Muscle of leg (tissue), 11 donors: ENCODE results near the gene MADCAM1. TPM values are rescaled to one million over a fixed set of nuclear protein-coding genes. Genes with fewer than 3 reads are reported as not detected.

Experiments
- DNase-seq: peaks from one replicate; pipeline ENCODE4 v3.0.0; 2013
- H3K27ac ChIP-seq: one replicate; pipeline ENCODE4 v1.5.1; 2013; ENCODE audit warnings: mild to moderate bottlenecking, low read length, control low read depth
- H3K27me3 ChIP-seq: one replicate; pipeline ENCODE4 v1.6.1; 2013; ENCODE audit warnings: low read length; ENCODE audit not compliant: control insufficient read depth, insufficient read depth
- H3K36me3 ChIP-seq: one replicate; pipeline ENCODE4 v1.6.1; 2013; ENCODE audit warnings: low read length; ENCODE audit not compliant: control insufficient read depth, insufficient read depth
- H3K4me1 ChIP-seq: one replicate; pipeline ENCODE4 v1.6.1; 2013; ENCODE audit warnings: low read length; ENCODE audit not compliant: control insufficient read depth, insufficient read depth
- H3K4me3 ChIP-seq: one replicate; pipeline ENCODE4 v1.5.1; 2013; ENCODE audit warnings: low read length, control low read depth
- H3K9me3 ChIP-seq: replicated peaks from 2 replicates; pipeline ENCODE4 v1.6.1; 2013; ENCODE audit warnings: low read depth, low read length; ENCODE audit not compliant: control insufficient read depth
- WGBS: methylation state at CpG from one replicate; pipeline ENCODE4 v1.1.5; 2013; ENCODE audit warnings: missing lambda C conversion rate; ENCODE audit not compliant: insufficient coverage; 5-methylcytosine and 5-hydroxymethylcytosine counted together
- polyA plus RNA-seq, 8 donors: library from polyadenylated mRNA; unstranded; fragments of 120-200 nt; gene quantifications; one replicate each; pipeline versions ENCODE4 v1.2.1 to v1.2.3, GENCODE V29; 2013; ENCODE audit warnings: inconsistent platforms in 1 of 8, low replicate concordance in 1 of 8; ENCODE audit not compliant: insufficient read length in 8 of 8, insufficient read depth in 1 of 8
- total RNA-seq: library from RNA; stranded (reverse); fragments of 120-200 nt; gene quantifications from one replicate; pipeline ENCODE4 v1.2.4, GENCODE V29; 2013

MADCAM1 gene
- total and polyA plus RNA-seq, 9 donors = 4.0 to 15.7 (median 10.3) TPM

- no peak overlapping the region for H3K27ac ChIP-seq
- H3K4me3 ChIP-seq = no peak overlapping the region
- H3K9me3 ChIP-seq = no peaks in the 10 kb centered on the region
- whole genome bisulfite sequencing = 4% methylated on average over 50 of the region's 50 CpGs
- no peaks in the 10 kb centered on the region for H3K36me3 ChIP-seq
- peak; percentile 7 for DNase-seq
- peaks cover 29% of the 10 kb centered on the region for H3K4me1 ChIP-seq
- peaks cover 45% of the 10 kb centered on the region for H3K27me3 ChIP-seq
These were observed 1.7 kb downstream of the MADCAM1 start for GRCh38 chr19:497869-498510.

- Histone ChIP-seq H3K4me3 (no peak overlapping the region), H3K36me3 (no peaks in the 10 kb centered on the region), H3K27me3 (peaks cover 45% of the 10 kb centered on the region), H3K9me3 (no peaks in the 10 kb centered on the region), H3K27ac (no peak overlapping the region), H3K4me1 (peaks cover 29% of the 10 kb centered on the region)
- WGBS = 16% methylated on average over 11 of the region's 26 CpGs
- peak; percentile 6 for DNase-seq
These were observed 2.2 kb downstream of the MADCAM1 start for GRCh38 chr19:498511-498891.

DNA sequence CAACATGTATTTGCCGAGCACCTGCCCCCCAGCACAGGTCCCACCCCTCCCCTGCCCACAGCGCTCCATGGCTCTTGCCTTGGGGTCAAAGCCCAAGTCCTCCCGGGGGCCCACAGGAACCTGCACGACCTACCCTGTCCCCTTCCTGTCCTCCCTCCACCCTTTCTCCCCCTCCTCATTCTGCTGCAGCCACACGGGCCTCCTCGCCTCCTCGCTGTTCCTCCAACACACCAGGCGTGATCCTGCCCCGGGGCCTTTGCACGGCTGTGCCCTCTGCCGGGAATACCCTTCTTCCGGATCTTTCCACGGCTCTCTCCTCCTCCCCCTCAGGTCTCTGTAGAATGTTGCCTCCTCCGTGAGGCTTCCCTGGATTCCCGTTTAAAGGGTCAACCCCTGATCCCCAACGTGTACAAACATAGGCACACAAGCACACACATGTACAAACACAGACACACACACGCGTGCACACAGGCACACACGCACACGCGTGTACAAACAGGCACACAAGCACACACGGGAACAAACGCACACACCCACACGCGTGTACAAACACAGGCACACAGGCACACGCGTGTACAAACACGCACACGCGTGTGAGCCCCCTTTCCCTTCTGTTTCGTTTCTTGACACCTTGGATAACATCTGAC is 2.8 kb downstream of the MADCAM1 start:
- Histone ChIP-seq H3K9me3 (no peaks in the 10 kb centered on the region), H3K4me1 (peaks cover 27% of the 10 kb centered on the region), H3K36me3 (no peaks in the 10 kb centered on the region), H3K27ac (no peak overlapping the region), H3K4me3 (no peak overlapping the region), H3K27me3 (peaks cover 45% of the 10 kb centered on the region)
- DNase-seq = peak; percentile 3
- WGBS = 73% methylated on average over 28 of the region's 31 CpGs

DNA sequence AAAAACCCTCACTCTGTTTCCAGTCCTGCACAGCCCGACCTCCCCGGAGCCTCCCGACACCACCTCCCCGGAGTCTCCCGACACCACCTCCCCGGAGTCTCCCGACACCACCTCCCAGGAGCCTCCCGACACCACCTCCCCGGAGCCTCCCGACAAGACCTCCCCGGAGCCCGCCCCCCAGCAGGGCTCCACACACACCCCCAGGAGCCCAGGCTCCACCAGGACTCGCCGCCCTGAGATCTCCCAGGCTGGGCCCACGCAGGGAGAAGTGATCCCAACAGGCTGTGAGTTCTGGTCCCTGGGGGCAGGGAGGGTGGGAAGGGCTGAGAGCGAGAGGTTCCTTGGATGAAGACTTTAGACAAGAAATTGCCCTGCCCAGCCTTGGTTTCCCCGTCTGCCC is 5.4 kb downstream of the MADCAM1 start:
- 82% methylated on average over 9 of the region's 17 CpGs for WGBS
- H3K4me3 ChIP-seq = no peak overlapping the region
- DNase-seq = peak; percentile 6
- no peaks in the 10 kb centered on the region for H3K9me3 ChIP-seq
- H3K4me1 ChIP-seq = peaks cover 11% of the 10 kb centered on the region
- no peak overlapping the region for H3K27ac ChIP-seq
- H3K36me3 ChIP-seq = no peaks in the 10 kb centered on the region
- peaks cover 32% of the 10 kb centered on the region for H3K27me3 ChIP-seq

GRCh38 chr19:504616-505015 is 8.3 kb downstream of the MADCAM1 start:
- Histone ChIP-seq H3K27ac (no peak overlapping the region), H3K36me3 (peaks cover 8% of the 10 kb centered on the region), H3K4me1 (peaks cover 16% of the 10 kb centered on the region), H3K4me3 (no peak overlapping the region), H3K9me3 (no peaks in the 10 kb centered on the region), H3K27me3 (peaks cover 8% of the 10 kb centered on the region)
- 85% methylated on average over 14 of the region's 14 CpGs for WGBS
- peak; percentile 3 for DNase-seq

GRCh38 chr19:506404-507285 is 10.4 kb downstream of the MADCAM1 start:
- H3K9me3 ChIP-seq = no peaks in the 10 kb centered on the region
- peaks cover 8% of the 10 kb centered on the region for H3K36me3 ChIP-seq
- peak overlapping the region; percentile 85 for H3K4me3 ChIP-seq
- WGBS = 2% methylated on average over 44 of the region's 48 CpGs
- peak overlapping the region; percentile 97 for H3K27ac ChIP-seq
- peaks cover 31% of the 10 kb centered on the region for H3K4me1 ChIP-seq
- H3K27me3 ChIP-seq = no peaks in the 10 kb centered on the region
- DNase-seq = peak; percentile 100

GRCh38 chr19:507286-508203 is 11.3 kb downstream of the MADCAM1 start, which contains the start of gene TPGS1:
TPGS1 (plus strand) TSS chr19:507497; CDS start chr19:507507, 10 bp downstream.
- peak; percentile 88 for DNase-seq
- Histone ChIP-seq H3K4me3 (peak within 1 kb of the TSS; percentile 85), H3K27me3 (no peaks in the 10 kb centered on the region), H3K9me3 (no peaks in the 10 kb centered on the region), H3K27ac (peak within 1 kb of the TSS; percentile 97), H3K4me1 (peaks cover 34% of the 10 kb centered on the region), H3K36me3 (peaks cover 8% of the 10 kb centered on the region)
- under 1% methylated on average over 81 of the region's 81 CpGs for WGBS

DNA sequence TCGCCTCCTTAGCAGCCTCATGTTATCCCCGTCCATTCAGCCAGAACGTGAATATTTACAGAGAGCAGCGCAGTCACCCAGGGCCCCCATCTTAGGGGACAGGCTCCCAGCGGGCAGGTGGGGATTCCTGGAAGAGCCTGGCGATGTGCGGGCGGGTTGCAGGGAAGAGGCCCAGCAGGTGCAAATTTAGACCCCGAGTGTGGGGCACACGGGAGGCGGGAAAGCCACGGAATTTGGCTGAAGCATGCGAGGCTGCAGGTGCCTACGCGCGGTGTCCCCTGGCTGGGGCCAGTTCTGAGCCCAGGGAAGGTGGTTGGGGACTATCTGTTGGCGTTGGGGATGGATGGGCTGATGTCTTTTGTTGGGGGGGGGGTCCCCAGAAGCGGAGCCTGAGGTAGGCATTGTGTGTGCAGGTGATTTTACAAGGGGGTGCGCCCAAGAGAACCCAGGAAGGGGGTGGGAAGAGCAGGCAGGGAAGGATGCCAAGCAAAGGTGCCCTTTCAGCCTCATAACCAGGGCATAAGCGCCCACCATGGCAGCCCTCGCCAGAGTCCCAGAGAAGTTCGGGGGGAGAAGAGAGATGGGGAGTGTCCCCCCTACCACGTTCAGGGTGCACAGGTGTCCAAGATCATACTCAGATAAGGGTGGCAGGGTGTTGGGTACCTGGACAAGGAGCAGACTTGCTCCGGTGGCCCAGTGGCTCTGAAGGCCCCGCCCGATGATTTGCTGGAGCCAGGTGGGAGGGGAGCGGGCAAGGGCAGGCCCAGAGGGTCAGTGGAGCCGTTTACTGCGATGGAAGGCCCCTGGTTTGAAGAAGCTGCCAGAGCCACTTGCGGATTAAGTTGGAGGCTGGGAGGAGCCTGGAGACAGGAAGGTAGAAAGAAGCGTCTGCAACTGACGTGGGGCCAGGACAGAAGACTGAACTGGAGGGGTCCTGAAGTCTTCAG is 12.2 kb downstream of the MADCAM1 start:
- no peaks in the 10 kb centered on the region for H3K9me3 ChIP-seq
- peaks cover 8% of the 10 kb centered on the region for H3K36me3 ChIP-seq
- WGBS = 54% methylated on average over 30 of the region's 32 CpGs
- H3K4me1 ChIP-seq = peaks cover 40% of the 10 kb centered on the region
- no peaks in the 10 kb centered on the region for H3K27me3 ChIP-seq
- DNase-seq = no peak
- peak overlapping the region; percentile 97 for H3K27ac ChIP-seq
- peak overlapping the region; percentile 85 for H3K4me3 ChIP-seq
